Left ventricle myocardium inferior (tissue), 1 donor: ENCODE measurements around the gene CHD9. TPM values are rescaled to one million over a fixed set of nuclear protein-coding genes. Genes with fewer than 3 reads are reported as not detected.

Source experiments
- DNase-seq: peaks from one replicate; pipeline ENCODE4 v3.0.0-alpha.2; 2020
- H3K27ac ChIP-seq: fragments of 200-600 bp; replicated peaks from 2 replicates; pipeline ENCODE4 v1.8.0; 2021
- H3K27me3 ChIP-seq: fragments of 200-600 bp; 2 replicates; pipeline ENCODE4 v1.8.0; 2021; ENCODE audit warnings: low read depth
- H3K36me3 ChIP-seq: fragments of 200-600 bp; 2 replicates; pipeline ENCODE4 v1.8.0; 2021
- H3K4me1 ChIP-seq: fragments of 200-600 bp; 2 replicates; pipeline ENCODE4 v1.8.0; 2021
- H3K4me3 ChIP-seq: fragments of 200-600 bp; 2 replicates; pipeline ENCODE4 v1.8.0; 2021; ENCODE audit warnings: mild to moderate bottlenecking, moderate library complexity
- H3K9me3 ChIP-seq: fragments of 200-600 bp; replicated peaks from 2 replicates; pipeline ENCODE4 v1.8.0; 2021
- CTCF ChIP-seq: fragments of 200-600 bp; IDR thresholded peaks from 2 replicates; pipeline ENCODE4 v1.8.0; 2021; ENCODE audit warnings: antibody characterized with exemption, mild to moderate bottlenecking, borderline replicate concordance
- intact Hi-C: fragments of 100-400 bp; cut with micrococcal nuclease; formaldehyde crosslinking; loops from one replicate; pipeline ENCODE4 v1.11.0; 2022
- total RNA-seq: library from RNA; stranded (reverse); fragmentation: NEBNext Ultra II Directional; extraction: Animal tissue kit (Norgen Biotek cat#: 25700); gene quantifications from one replicate; pipeline ENCODE4 v1.2.1, GENCODE V29; 2021
- donor health status: DM: no; HTN: yes; CAD: no; lungs with severe emphysema.

CHD9 gene
- total RNA-seq, 1 donor from 2014 or later, result 38.9 TPM

- H3K9me3 ChIP-seq, result no peaks in the 10 kb centered on the region
- no peaks in the 10 kb centered on the region for H3K27me3 ChIP-seq
- intact Hi-C loops, result no loop called here
- H3K36me3 ChIP-seq, result peaks cover 3% of the 10 kb centered on the region
- H3K27ac ChIP-seq, result peak overlapping the region; percentile 50
- no peak for TF ChIP-seq CTCF
- H3K4me3 ChIP-seq, result no peak overlapping the region
- DNase-seq, result no peak
- H3K4me1 ChIP-seq, result peaks cover 7% of the 10 kb centered on the region
Observed at GRCh38 chr16:53121661-53122060, 66.9 kb downstream of the CHD9 start.

- TF ChIP-seq CTCF, result no peak
- peaks cover 7% of the 10 kb centered on the region for H3K4me1 ChIP-seq
- no peaks in the 10 kb centered on the region for H3K9me3 ChIP-seq
- no peak overlapping the region for H3K4me3 ChIP-seq
- intact Hi-C loops, result no loop called here
- H3K27me3 ChIP-seq, result no peaks in the 10 kb centered on the region
- peaks cover 3% of the 10 kb centered on the region for H3K36me3 ChIP-seq
- H3K27ac ChIP-seq, result no peak overlapping the region
- no peak for DNase-seq
Observed at GRCh38 chr16:53123747-53124146, 69.0 kb downstream of the CHD9 start.

GRCh38 chr16:53126390-53126789 lies 71.6 kb downstream of the CHD9 start:
- Histone ChIP-seq H3K4me1 (peaks cover 16% of the 10 kb centered on the region), H3K27me3 (no peaks in the 10 kb centered on the region), H3K4me3 (no peak overlapping the region), H3K9me3 (no peaks in the 10 kb centered on the region), H3K27ac (no peak overlapping the region), H3K36me3 (no peaks in the 10 kb centered on the region)
- TF ChIP-seq CTCF, result no peak
- intact Hi-C loops, result no loop called here
- no peak for DNase-seq

GRCh38 chr16:53129281-53130158 lies 74.7 kb downstream of the CHD9 start:
- no peak for DNase-seq
- intact Hi-C loops, result no loop called here
- peaks cover 44% of the 10 kb centered on the region for H3K4me1 ChIP-seq
- H3K36me3 ChIP-seq, result no peaks in the 10 kb centered on the region
- peak overlapping the region; percentile 80 for H3K4me3 ChIP-seq
- no peak for TF ChIP-seq CTCF
- H3K27ac ChIP-seq, result peak overlapping the region; percentile 98
- no peaks in the 10 kb centered on the region for H3K27me3 ChIP-seq
- H3K9me3 ChIP-seq, result no peaks in the 10 kb centered on the region

GRCh38 chr16:53130159-53131049 lies 75.6 kb downstream of the CHD9 start:
- Histone ChIP-seq H3K27ac (peak overlapping the region; percentile 98), H3K9me3 (no peaks in the 10 kb centered on the region), H3K4me3 (peak overlapping the region; percentile 80), H3K4me1 (peaks cover 53% of the 10 kb centered on the region), H3K36me3 (no peaks in the 10 kb centered on the region), H3K27me3 (no peaks in the 10 kb centered on the region)
- DNase-seq, result peak; percentile 98
- intact Hi-C loops, result no loop called here
- peak; percentile 77 for TF ChIP-seq CTCF
